GM12864 (cell line): Measurements from ENCODE around the gene IL21R.
"Not testable (repeated sequence)": the region's sequence is repeated elsewhere in the genome, so short reads cannot be mapped to it uniquely, and the experiment has no call there.

Source experiments
- DNase-seq: peaks from one replicate; pipeline ENCODE4 v3.0.0-alpha.2; 2011; ENCODE audit warnings: low read depth
- H3K4me3 ChIP-seq: 2 replicates; pipeline ENCODE4 v1.5.1; 2011; ENCODE audit warnings: mild to moderate bottlenecking, low read depth, low read length, control low read depth
- TF ChIP-seq, protein P1 (sequence below): IDR thresholded peaks from 2 replicates; pipeline ENCODE4 v1.5.1; 2011; ENCODE audit warnings: low read depth, mild to moderate bottlenecking, moderate library complexity, low read length, control low read depth, inconsistent platforms; ENCODE audit errors: missing control alignments

IL21R gene

DNA sequence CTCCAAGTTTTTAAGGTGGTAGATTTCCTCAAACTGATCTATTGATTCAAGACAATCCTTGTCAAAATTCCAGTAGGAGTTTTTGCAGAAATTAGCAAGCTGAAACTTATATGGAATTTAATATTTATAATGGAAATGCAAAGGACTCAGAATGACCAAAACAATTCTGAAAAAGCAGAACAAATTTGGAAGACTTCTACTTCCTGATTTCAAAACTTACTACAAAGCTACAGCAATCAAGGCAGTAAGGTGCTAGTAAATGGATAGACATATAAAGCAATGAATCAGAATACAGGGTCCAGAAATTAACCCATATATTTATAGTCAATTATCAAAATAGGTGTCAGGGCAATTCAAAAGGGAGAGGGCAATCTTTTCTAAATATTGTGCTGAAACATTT, 11.8 kb upstream of the IL21R start:
- no peak for DNase-seq
- TF ChIP-seq, protein P1, sequence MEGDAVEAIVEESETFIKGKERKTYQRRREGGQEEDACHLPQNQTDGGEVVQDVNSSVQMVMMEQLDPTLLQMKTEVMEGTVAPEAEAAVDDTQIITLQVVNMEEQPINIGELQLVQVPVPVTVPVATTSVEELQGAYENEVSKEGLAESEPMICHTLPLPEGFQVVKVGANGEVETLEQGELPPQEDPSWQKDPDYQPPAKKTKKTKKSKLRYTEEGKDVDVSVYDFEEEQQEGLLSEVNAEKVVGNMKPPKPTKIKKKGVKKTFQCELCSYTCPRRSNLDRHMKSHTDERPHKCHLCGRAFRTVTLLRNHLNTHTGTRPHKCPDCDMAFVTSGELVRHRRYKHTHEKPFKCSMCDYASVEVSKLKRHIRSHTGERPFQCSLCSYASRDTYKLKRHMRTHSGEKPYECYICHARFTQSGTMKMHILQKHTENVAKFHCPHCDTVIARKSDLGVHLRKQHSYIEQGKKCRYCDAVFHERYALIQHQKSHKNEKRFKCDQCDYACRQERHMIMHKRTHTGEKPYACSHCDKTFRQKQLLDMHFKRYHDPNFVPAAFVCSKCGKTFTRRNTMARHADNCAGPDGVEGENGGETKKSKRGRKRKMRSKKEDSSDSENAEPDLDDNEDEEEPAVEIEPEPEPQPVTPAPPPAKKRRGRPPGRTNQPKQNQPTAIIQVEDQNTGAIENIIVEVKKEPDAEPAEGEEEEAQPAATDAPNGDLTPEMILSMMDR: no peak
- H3K4me3 ChIP-seq: no peak overlapping the region

DNA sequence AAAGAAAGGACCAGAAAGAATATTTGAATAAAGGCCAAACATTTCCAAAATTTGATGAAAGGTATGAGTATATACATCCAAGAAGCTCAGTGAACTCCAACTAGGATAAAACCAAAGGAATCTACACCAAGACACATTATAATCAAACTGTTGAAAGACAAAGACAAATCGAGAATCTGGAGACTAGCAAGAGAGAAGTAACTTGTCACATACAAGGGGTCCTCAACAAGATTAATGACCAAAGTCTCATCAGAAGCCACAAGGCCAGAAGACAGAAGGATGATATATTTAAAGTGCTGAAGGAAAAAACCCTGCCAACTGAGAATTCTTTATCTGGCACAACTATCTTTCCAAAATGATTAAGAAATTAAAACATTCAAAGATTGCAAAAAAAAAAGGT, 9.3 kb upstream of the IL21R start:
- DNase-seq: no peak
- TF ChIP-seq, protein P1: no peak
- H3K4me3 ChIP-seq: no peak overlapping the region

DNA sequence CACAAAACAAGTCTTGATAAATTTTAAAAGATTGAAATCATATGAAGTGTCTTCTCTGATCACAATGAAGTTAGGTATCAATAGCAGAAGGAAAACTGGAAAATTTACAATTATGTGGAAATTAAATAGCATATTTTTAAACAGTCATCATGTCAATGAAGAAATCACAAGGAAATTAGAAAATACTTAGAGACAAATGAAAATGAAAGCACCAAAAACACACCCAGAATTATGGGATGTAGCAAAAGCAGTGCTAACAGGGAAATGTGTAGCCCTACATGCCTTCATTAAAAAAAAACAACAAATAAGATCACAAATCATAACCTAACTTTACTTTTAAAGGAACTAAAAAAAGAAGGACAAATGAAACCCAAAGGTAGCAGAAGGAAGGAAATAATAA, 7.5 kb upstream of the IL21R start:
- H3K4me3 ChIP-seq: no peak overlapping the region
- TF ChIP-seq, protein P1: no peak
- no peak for DNase-seq

DNA sequence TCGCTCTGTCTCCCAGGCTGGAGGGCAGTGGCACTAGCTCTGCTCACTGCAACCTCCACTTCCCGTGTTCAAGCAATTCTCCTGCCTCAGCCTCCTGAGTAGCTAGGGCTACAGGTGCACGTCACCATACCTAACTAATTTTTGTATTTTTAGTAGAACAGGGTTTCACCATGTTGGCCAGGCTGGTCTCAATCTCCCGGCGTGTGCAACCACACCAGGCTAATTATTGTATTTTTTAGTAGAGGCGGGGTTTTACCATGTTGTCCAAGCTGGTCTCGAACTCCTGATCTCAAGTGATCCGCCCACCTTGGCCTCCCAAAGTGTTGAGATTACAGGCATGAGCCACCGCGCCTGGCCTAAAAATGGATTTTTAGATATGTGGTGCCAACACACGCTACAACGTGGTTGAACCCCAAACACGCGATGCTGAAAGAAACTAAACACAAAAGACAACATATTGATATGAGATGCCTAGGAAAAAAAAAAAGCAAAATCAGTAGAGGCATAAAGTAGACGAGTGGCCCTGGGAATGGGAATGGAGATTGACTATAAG, 3.6 kb upstream of the IL21R start:
- H3K4me3 ChIP-seq, DNase-seq: not testable (repeated sequence)

DNA sequence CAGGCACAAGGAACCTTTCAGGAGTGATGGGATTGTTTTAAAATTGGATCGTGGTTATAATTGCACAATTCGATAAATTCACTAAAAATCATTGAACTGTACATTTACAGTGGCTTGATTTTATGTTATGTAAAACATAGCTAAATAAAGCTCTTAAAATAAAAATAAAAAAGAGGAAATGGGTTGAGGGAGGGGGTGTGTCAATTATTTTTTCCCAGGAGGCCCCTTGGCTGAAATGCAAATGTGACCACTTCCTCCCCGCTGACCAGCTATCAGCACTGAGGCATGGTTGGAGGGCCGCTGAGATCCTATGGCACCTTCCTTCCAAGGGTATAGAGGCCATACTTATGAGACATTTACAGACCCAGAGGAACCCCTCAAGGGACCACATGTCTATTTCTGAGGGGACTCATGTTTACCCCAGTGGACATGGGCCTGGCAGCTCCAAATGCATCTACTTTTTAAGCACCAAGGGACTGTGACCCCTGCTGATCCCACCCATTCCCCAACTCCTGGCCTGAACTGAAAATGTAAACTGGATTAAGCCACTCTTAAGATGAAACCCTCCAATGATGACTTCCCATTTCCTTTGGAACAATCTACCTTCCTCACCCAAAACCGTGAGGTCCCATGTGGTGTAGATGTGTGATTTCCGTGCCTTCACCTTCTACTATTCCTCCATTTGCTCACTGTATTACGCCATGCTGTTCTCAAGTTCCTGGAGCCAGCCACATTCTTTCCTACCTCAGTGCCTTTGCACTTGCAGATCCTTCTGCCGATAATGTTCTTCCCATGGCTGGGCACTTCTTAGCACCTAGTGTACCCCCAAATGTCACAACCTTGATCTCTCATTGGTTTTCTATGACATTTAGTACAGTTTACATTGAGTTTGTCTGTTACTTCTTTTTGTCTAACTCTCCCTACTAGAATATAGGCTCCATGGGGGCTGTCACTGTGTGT, 2.8 kb upstream of the IL21R start:
- peak; percentile 83 for DNase-seq
- TF ChIP-seq, protein P1: no peak
- no peak overlapping the region for H3K4me3 ChIP-seq

DNA sequence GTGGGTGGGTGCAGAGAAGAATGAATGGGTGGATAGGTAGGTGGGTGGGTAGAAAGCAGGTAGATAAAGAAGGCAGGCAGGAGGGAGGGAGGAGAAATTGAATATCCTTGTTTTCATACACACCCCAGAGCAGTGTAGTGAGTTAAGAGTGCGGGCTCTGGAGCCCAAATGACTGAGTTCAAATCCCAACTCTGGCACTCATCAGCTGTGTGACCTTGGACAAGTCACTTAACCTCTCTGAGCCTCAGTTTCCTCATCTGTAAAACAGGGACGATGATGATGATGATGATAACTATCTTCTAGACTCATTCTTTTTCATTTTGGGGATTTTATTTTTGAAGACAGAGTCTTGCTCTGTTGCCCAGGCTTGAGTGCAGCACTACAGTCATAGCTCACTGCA, 2.0 kb upstream of the IL21R start:
- TF ChIP-seq, protein P1: no peak
- DNase-seq: no peak
- H3K4me3 ChIP-seq: no peak overlapping the region

DNA sequence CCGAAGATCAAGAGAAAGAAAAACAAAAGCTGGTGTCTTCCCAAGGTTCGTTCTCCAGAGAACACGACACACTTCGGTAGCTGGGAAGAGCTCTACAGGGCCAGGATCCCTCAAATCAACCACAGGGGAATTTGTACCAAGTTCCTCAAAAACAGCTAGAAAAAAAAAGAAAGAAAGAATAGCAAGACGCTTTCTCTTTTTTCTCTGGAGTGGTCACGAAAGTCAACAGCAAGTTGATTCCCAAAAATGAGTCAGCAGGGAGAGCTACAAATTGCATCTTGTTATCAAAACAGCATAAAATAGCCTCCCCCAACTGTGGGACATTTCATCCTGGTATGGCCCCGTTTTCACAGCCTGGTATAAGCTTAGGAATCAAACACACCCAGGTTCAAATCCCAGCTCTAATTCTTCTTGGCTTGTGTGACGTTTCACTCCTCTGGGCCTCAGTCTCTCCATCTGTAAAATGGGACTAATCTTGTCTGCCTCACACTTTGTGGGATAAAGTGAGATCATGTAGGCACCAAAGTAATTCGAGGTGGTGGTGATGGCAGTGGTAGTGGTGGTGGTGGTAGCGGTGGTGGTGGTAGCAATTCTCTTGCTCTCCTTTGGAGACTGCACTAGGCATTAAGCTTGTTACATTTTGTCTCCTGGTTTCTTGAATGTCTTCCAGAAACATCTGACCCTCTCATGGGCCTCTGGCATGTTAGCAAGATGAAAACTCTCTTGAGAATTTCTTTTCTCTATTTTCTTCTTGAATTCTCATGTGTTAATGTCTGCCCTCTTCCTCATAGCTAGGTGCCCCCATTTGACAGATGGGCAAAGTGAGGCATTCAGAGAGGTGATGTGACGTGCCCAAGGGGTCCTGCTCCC, 988 bp upstream of the IL21R start:
- H3K4me3 ChIP-seq: peak overlapping the region; percentile 74; the same call in 1 of the 2 replicates
- no peak for DNase-seq
- TF ChIP-seq, protein P1: no peak
